GM21390 (cell line): ENCODE results near the gene MSANTD7.
A peak's percentile ranks its signal among the peaks of the same experiment; 100 is the strongest.
"Not testable (repeated sequence)": the region's sequence is repeated elsewhere in the genome, so short reads cannot be mapped to it uniquely, and the experiment has no call there.

ENCODE experiments used
- ATAC-seq: cut with Tn5 transposase; IDR thresholded peaks from one replicate; pipeline ENCODE4 v1.9.1; 2021; ENCODE audit not compliant: unreplicated experiment

The MSANTD7 gene, protein sequence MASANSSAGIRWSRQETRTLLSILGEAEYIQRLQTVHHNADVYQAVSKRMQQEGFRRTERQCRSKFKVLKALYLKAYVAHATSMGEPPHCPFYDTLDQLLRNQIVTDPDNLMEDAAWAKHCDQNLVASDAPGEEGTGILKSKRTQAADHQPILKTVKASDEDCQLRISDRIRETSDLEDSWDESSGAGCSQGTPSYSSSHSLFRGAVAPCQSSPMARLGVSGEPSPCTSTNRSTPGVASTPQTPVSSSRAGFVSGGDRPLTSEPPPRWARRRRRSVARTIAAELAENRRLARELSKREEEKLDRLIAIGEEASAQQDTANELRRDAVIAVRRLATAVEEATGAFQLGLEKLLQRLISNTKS

DNA sequence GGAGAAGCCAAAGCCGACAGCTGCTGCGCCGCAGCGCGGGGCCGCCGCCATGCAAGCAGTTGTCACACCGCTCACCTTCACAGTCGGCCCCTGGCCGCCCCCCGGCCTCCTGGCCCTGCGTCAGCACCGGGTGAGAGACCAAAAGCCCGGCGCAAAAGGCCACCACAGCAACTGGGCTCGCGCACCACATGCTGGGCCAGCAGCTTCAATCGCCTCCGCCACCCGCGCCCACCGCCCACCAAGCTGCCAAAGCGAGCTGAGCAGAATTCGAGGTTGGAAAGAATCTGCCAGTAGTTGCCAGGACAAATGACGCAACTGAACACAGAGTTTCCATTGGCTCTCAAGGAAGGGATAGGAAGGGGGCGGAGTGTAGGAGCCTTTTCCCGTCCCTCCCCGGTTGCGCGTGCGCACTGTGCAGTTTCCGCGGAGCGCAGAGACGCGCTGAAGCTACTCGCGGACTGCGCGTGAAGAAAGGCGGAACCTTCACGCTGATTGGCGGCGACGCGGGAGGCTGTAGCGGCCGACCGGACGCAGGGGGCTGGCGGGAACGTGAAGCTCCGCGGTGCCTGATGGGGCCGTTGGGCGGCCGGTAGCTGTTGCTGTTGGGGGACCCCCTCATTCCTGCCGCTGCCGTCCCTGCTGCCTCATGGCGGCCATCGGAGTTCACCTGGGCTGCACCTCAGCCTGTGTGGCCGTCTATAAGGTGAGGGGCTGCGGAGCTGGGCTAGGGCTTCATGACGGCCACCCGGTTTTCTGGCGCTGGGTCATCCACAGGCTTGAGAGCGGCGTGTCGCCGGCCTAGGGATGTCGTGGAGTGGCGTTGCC lies at the start of gene MSANTD7, which contains the start of the genes CDNF and HSPA14:
Gene MSANTD7 (plus strand): TSS at position 550 of the 825 bp plus-strand sequence. CDS start 3,979 bp downstream, outside the sequence.
Gene CDNF (minus strand): TSS at position 281 of the 825 bp plus-strand sequence. CDS start 91 bp downstream, at position 190.
Gene HSPA14 (plus strand): TSS at position 550 of the 825 bp plus-strand sequence. CDS start 97 bp downstream, at position 647.
- ATAC-seq, result peak; percentile 93

DNA sequence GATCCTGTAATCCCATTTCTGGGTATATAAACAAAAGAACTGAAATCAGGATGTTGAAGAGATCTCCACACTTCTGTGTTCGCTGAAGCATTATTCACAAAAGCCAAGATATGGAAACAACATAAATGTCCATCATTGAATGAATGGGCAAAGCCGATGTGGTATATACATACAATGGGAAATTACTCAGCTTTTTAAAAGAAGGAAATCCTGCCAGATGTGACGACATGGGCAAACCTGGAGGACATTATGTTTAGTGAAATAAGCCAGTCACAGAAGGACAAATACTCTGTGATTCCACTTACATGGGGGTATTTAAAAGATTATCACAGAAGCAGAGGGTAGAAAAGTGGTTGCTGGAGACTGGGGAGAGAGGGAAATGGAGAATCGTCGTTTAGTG lies 39.5 kb upstream of the MSANTD7 start:
- ATAC-seq, result no peak

DNA sequence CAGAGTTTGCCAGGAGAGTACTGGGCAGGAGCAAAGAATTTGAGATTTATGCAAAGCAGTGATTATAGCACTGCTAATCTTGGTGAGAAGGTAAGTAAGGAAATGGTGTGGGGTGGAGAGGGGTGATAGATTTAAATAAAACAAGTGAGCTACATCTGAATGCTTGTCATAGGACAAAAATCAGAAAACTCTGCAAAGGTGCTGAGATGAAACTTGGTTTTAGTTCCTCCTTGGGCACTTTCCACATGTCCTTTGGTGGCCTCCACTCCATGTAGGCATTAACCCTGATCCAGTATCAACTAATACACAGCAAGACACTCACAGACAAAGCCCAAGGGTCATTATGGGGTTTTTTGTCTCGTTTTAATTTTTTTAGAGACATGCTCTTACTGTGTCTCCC lies 37.7 kb upstream of the MSANTD7 start:
- no peak for ATAC-seq

DNA sequence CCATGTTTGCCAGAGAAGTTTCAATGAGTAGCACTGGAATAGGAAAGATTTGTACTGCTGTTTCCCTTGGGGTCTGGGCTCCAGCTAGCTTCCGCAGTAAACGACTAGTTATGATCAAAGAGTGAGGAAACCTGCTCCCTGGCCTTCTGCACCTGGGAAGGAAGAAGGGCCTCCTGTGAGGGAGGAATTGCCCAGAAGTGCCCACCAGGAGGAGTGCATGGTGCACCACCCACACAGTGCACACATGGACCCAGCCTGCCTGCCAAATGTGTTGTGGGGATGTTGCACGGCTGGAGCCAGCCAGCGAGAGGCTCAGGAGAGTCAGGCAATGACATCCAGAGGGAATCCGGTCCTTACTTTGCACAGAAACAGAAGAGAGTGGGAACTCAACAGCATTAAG lies 36.4 kb upstream of the MSANTD7 start:
- ATAC-seq, result no peak

DNA sequence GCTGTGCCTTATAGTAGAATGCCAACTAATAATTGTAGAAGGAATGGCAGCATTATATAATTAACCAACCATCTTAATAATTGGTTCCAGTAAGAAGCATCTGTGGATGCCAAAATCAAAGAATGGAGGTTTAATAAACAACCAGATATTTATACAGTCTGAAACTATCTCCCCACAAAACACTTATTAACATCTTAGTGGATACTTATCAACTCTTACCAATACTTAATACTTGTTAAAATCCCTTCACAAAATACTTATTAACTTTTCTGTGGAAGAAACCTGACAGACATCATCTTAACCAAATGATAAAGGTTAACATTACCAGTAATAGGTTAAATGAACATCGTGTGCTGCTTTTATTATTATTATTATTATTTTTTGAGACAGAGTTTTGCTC lies 34.3 kb upstream of the MSANTD7 start:
- no peak for ATAC-seq

DNA sequence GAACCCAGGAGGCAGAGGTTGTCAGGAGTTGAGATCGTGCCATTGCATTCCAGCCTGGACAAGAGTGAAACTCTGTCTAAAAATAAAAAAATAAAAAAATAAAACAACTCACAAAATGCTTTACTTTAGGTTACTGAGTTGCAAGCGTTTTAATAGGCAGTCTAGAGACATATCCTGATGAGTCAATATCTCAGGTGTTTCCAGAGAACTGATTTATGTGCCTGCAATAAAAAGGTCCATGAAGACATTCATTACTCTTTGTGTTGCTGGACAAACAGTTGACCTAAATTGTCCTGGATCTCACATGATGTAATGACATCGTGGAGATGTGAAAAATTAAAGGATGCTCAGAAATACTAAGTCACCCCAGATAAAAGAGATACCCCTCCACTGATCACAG lies 31.8 kb upstream of the MSANTD7 start:
- no peak for ATAC-seq

DNA sequence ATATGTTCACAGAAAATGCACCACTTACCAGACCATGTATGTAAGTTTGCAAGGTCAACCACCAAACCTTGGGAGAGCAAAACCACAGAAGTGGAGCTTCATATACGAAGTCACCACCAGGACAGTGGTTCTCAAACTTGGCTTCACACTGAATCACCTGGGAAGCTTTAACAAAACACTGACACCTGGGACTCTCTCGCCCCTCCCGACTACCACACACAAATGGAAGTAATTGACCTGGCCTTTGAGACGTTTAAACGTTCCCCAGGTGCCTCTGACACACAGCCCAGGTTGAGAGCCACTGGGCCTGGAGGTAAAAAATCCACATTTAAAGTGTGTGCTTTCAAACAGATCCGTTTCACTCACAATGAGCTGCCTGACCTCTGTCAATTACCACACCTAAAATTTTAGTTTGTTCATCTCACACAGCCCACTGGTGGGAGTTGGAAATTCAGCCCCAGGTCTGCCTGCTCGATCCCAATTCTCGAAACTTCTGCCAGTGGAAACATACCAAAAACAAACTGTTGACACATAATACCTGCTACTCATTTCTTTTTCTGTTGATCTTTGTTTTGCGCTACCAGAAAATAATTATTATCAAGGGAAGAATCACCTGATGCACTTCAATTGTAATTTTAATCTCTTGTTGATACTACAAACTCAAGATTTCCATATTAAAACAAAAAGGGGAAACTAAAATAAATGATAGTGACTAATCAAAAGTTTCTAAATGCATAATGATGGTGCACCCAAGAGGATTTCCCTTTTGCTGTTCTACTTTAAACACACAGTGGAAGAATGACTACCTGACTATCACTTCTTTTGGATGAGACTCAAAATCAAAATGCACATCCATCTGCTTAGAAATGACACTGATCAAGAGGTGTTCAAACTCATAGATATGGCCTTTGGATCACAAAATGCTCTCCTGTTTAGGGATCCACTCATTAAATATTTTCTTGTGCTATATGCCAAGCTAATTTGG lies 26.8 kb upstream of the MSANTD7 start:
- no peak for ATAC-seq

DNA sequence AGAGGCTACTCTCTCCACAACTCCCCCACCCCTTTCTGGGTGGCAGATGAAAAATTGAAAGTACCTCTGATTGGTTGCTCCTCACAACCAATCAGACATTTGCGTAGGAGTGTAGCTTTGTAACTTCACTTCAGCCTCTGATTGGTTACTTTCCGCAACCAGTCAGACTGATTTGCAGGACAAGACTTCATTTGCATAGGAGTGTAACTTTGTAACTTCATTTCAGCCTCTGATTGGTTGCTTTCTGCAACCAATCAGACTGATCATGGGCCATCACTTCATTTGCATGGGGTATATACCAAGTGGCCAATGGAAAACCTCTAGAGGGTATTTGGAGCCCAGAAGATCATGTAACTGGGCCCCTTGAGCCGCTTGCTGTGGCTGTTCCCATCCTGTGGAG lies 25.8 kb upstream of the MSANTD7 start:
- no peak for ATAC-seq

DNA sequence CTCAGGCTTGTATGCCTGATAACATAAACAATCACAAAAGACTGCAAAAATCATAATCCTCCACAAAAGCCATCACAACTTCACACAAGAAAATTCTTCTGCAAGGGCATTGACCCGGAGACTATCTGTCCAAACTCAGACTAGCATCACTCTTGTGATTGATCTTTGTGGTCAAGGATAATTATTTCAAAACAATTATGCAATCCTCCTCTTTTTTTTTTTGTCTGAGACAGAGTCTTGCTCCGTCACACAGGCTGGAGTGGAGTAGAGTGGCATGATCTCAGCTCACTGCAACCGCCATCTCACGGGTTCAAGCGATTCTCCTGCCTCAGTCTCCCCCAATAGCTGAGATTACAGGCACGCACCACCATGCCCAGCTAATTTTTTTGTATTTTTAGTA lies 22.4 kb upstream of the MSANTD7 start:
- ATAC-seq, result no peak

DNA sequence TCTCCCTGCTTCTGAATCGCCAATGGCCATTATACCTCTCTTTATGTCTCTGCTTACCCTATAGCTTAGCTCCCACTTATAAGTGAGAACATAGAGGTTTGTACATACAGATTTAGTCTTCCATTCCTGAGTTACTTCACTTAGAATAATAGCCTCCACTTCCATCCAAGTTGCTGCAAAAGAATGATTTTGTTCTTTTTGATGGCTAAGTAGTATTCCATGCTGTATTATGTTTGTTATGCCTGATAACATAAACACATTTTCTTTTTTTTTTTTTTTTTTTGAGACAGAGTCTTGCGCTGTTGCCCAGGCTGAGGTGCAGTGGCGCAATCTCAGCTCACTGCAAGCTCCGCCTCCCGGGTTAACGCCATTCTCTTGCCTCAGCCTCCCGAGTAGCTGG lies 21.4 kb upstream of the MSANTD7 start:
- ATAC-seq, result not testable (repeated sequence)

DNA sequence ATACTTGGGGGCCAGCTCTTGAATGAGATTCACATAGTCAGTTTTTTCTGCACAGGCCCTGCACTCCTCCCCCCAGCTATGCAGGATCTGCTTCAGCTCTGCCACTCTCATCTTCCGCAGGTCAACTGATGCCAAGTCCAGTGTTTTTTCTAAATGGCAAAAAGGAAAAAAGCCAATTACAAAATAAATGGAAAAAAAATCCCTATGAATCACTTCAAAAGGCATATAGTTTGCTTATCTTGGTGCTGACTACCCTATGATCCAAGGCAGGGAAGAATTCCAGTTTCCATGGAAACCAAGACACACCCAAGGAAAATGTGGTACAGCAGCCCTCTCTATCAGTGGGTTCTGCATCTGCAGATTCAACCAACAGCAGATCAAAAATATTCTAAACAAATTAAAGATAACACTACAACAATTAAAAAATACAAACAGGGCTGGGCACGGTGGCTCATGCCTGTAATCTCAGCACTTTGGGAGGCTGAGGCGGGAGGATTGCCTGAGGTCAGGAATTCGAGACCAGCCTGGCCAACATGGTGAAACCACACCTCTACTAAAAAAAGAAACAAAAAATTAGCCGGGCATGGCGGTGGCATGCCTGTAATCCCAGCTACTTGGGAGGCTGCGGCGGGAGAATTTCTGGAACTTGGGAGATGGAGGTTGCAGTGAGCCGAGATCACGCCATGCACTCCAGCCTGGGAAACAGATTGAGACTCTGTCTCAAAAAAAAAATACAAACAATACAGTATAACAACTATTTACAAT lies 17.9 kb upstream of the MSANTD7 start:
- no peak for ATAC-seq

DNA sequence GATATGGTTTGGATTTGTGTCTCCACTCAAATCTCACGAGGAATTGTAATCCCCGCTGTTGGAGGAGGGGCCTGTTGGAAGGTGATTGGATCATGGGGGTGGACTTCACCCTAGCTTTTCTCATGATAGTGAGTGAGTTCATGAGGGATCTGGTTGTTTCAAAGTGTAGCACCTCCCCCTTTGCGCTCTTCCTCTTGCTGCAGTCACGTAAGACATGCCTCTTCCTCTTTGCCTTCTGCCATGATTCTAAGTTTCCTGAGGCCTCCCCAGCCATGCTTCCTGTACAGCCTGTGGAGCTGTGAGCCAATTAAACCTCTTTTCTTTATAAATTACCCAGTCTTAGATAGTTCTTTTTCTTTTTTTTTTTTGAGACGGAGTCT lies 17.3 kb upstream of the MSANTD7 start:
- no peak for ATAC-seq

DNA sequence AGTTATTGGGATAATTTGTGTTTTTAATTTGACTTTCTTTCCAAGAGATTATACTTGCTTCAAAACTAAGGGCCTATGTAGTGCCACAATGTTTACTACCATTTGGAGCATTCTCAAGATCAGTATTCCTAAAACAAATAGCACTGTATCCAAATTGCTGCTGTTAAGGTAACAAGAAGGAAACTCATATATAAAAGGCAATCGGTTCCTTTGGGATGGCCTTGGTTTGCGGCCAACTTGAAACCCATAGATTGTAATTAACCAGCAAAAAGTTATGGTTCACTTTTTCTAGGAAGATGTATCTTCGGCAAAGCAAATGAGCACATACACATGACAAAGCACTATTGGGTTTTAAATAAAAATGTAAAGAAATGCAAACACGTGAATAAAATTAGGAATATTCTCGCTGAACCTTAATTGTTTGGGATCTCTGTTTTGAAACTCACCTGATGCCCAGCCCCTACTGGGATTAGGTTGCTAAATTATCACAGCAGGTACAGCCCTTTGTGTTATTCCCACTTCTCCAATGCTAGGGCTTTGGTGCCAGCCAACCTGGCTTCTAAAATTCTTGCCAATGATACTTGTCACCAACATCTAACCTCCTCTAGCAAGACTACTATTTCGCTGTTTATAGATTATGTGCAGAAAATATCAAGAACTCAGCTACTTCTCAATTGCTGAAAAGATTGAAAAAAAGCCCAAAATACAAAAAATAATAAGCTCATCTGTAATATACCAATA lies 16.3 kb upstream of the MSANTD7 start:
- no peak for ATAC-seq

DNA sequence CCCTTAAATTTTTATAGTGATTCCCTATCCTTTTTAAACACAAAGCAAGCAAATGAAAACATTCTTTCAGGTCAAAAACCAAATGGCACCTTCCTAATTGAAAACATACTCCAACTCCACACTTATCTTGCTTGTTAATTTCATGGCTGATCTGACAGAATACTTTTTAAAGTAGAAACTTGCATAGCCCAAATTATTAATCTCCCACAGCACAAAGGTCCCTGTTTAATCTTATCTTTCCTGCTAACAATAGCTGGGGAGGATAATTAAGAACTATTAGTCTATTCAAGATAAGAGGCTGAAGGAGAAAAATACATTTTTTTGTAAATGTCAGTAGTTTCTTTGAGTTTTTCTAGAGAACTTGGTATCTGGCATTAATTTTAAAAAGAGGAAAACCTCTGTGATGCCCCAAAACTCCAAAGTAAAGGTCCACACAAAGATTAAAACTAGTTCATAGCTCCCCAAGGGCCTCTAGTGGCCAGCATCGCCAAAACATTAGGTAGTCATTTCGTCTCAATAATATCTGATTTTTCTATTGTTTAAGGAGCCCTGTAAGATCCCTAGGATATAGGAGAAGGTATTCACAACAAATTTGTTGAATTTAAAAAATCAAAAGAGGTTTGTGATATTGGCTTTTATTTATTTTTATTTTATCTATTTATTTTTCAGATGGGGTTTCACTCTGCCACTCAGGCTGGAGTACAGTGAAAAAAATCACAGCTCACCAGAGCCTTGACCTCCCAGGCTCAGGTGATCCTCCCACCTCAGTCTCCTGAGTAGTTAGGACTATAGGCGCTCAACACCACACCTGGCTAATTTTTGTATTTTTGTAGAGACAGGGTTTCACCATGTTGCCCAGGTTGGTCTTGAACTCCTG lies 15.0 kb upstream of the MSANTD7 start:
- ATAC-seq, result no peak

DNA sequence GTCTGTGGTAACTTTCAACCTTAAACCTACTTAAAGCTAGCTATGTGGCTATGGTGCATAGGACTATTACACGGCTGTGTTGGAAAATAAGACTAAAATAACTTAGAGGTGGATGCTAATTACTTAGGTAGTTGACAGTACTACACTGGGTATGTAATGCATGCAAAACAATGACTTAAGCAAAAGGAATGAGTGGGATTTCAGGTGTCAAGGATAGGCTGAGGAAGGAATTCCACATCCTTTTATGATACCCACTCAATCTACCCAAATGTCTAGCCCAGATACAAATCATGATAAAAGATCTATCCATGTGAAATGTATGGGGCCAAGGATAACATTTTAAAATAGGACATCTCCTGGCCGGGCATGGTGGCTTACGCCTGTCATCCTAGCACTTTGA lies 14.1 kb upstream of the MSANTD7 start:
- ATAC-seq, result no peak

DNA sequence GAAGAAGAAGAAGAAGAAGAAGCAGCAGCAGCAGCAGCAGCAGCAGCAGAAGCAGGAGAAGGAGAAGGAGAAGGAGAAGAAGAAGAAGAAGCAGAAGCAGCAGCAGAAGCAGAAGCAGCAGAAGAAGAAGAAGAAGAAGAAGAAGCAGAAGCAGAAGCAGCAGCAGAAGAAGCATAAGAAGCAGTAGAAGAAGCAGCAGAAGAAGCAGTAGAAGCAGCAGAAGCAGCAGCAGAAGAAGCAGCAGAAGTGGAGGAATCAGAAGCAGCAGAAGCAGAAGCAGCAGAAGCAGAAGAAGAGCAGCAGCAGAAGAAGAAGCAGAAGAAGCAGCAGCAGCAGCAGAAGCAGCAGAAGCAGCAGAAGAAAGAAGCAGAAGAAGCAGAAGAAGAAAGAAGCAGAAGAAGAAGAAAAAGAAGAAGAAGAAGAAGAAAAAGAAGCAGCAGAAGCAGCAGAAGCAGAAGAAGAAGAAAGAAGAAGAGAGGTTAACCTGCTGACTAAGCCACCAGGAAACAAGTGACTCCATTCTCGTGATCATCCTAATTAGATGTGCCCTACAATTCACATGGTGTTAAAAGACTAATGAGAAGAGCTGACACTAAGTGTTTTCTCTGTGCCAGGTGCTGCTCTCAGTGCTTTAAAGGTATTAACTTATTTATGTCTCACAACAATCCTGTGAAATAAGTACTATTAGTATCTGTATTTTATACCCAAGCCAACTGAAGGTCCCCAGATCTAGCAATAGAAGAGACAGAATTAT lies 11.9 kb upstream of the MSANTD7 start:
- no peak for ATAC-seq

DNA sequence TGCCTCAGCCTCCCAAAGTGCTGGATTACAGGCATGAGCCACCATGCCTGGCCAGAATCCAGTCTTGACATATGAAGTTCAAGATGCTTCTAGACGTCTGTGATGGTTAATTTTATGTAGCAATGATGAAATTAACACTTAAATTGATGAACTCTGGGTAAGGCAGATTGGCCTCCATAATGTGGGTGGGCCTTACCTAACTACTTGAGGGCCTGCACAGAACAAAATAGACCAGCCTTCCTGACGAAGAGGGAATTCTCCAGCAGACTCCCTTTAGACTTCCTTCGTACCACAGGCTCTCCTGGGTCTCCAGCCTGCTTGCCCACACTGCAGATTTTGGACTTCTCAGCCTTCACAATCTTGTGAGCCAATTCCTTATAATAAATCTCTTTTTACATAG lies 5.0 kb upstream of the MSANTD7 start:
- no peak for ATAC-seq

DNA sequence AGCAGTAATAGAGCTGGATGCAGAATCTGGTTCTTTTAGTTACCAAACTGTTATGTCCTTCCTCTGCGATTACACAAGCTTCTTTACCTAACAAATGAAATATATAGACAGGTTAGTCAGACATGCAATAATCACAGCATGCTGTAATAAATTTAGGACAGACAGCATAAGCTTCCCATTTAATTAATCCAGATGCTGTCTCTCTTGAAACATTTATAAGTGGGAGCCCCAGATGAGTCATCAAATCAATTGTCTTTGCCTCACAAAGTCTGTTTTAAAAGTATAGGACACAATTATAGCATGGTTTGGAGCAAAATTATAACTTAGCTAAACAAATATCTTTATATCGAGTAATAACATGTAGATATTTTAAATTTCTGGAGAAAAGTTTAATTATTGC lies 1.9 kb upstream of the MSANTD7 start:
- no peak for ATAC-seq
